Kidney (tissue), 14 donors: ENCODE results near the gene ZNF837. TPM values are rescaled to one million over a fixed set of nuclear protein-coding genes. Genes with fewer than 3 reads are reported as not detected.
A peak's percentile ranks its signal among the peaks of the same experiment; 100 is the strongest.

Source experiments
- DNase-seq, 5 donors: peaks; one replicate each; pipeline ENCODE4 v3.0.0-alpha.2; 2013 to 2020
- FAIRE-seq: peaks from 2 replicates; lab custom pipeline; 2012; peaks lifted over from hg19 to GRCh38; lab: Jason Lieb, UNC
- H3K27ac ChIP-seq, 2 donors: one replicate each; pipeline ENCODE4 v1.7.0; 2013; ENCODE audit warnings: low read depth in 2 of 2, low read length in 2 of 2, inconsistent platforms in 1 of 2
- H3K27me3 ChIP-seq: one replicate; pipeline ENCODE4 v1.7.1; 2013; ENCODE audit warnings: low read length, inconsistent platforms; ENCODE audit not compliant: control insufficient read depth, insufficient read depth
- H3K36me3 ChIP-seq, 3 donors: one replicate each; pipeline versions ENCODE4 v1.7.0 to v1.7.1; 2013; ENCODE audit warnings: low read length in 3 of 3, control low read depth in 1 of 3, inconsistent platforms in 1 of 3; ENCODE audit not compliant: insufficient read depth in 3 of 3, control insufficient read depth in 2 of 3
- H3K4me1 ChIP-seq, 3 donors: one replicate each; pipeline versions ENCODE4 v1.7.0 to v1.7.1; 2013; ENCODE audit warnings: low read length in 3 of 3, inconsistent platforms in 1 of 3, low read depth in 1 of 3; ENCODE audit not compliant: control insufficient read depth in 2 of 3, insufficient read depth in 2 of 3
- H3K4me3 ChIP-seq, 3 donors: one replicate each; pipeline versions ENCODE4 v1.7.0 to v1.8.1; 2013; ENCODE audit warnings: low read length in 3 of 3, control low read depth in 1 of 3, inconsistent platforms in 1 of 3
- H3K9ac ChIP-seq, 3 donors: one replicate each; pipeline versions ENCODE4 v1.7.0 to v1.7.1; 2013; ENCODE audit warnings: low read length in 3 of 3, control low read depth in 1 of 3, inconsistent platforms in 1 of 3
- H3K9me3 ChIP-seq, 3 donors: one replicate each; pipeline versions ENCODE4 v1.7.0 to v1.7.1; 2013; ENCODE audit warnings: low read length in 3 of 3, control low read depth in 1 of 3, inconsistent platforms in 1 of 3; ENCODE audit not compliant: control insufficient read depth in 2 of 3, insufficient read depth in 1 of 3
- CTCF ChIP-seq: IDR thresholded peaks from 3 replicates; pipeline ENCODE4 v1.5.1; 2012; ENCODE audit warnings: mild to moderate bottlenecking, moderate library complexity, borderline replicate concordance; ENCODE audit not compliant: insufficient read depth; ENCODE audit errors: extremely low read depth
- intact Hi-C: fragments of 100-400 bp; cut with DNase I; formaldehyde crosslinking; loops from one replicate; pipeline ENCODE4 v1.11.1; 2022
- polyA plus RNA-seq: library from polyadenylated mRNA; stranded (reverse); fragments of 350-450 nt; fragmentation: Illumina TruSeq; extraction: RNeasy Lipid Tissue Mini Kit (QIAGEN cat#74804); gene quantifications from one replicate; pipeline ENCODE4 v1.2.3, GENCODE V29; 2014; ENCODE audit warnings: low read depth, low replicate concordance; ENCODE audit not compliant: insufficient read depth
- total RNA-seq: library from RNA; stranded (reverse); fragmentation: NEBNext Ultra II Directional; extraction: Animal tissue kit (Norgen Biotek cat#: 25700); gene quantifications from one replicate; pipeline ENCODE4 v1.2.1, GENCODE V29; 2021
- donor health status: control.
- donor health status: control.
- donor health status: control.
- donor health status: control.
- donor health status: control.
- donor health status: DM: yes; HTN: yes; CAD: no.
- donor health status: Normal renal cell carcinoma (clear cell type).

ZNF837 gene
- total and polyA plus RNA-seq, 2 donors from 2014 or later = 3.6 to 5.0 TPM

GRCh38 chr19:58364146-58364545, 16.7 kb downstream of the ZNF837 start:
- Histone ChIP-seq H3K27ac (no peak overlapping the region), H3K9ac (no peak overlapping the region), H3K4me3 (no peak overlapping the region), H3K9me3 (no peaks in the 10 kb centered on the region), H3K4me1 (no peaks in the 10 kb centered on the region), H3K36me3 (no peaks in the 10 kb centered on the region), H3K27me3 (no peaks in the 10 kb centered on the region)
- FAIRE-seq = no peak
- intact Hi-C loops = no loop called here
- no peak for DNase-seq
- TF ChIP-seq CTCF = no peak

- peak within 1 kb of the TSS; percentile 95 to 96 (median 96) for H3K4me3 ChIP-seq
- H3K4me1 ChIP-seq = no peaks in the 10 kb centered on the region
- DNase-seq (peak; percentile 97 to 99 (median 98)), FAIRE-seq (no peak)
- H3K36me3 ChIP-seq = no peaks in the 10 kb centered on the region
- intact Hi-C loops = no loop called here
- H3K27me3 ChIP-seq = no peaks in the 10 kb centered on the region
- peak within 1 kb of the TSS; percentile 87 to 96 for H3K27ac ChIP-seq
- no peaks in the 10 kb centered on the region for H3K9me3 ChIP-seq
- TF ChIP-seq CTCF = peak; percentile 1
- H3K9ac ChIP-seq = peak within 1 kb of the TSS; percentile 83 to 94 (median 92)
These were observed 18.4 kb downstream of the ZNF837 start, which contains the start of gene ZNF497 for GRCh38 chr19:58362272-58362994. Gene ZNF497, minus strand, starts transcription at chr19:58362751. Its CDS starts 5,116 bp downstream, at chr19:58357635.

DNA sequence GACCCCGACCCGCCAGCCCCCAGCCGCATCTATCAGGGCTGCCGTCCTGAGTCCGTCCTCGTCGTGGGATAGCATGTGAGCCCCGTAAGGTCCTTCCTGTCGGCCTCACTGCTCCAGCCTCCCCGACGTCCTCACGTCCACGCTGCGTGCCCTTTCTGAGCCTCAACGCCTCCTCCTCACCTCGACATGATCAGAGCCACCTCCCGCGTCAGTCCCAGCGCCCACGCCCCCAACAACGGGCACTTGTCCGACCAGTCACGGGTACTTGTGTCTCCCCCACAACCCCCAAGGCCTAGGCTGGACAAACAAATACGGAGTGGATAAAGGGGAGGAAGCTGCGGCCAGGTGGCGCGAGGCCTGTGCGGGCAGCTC, 18.9 kb downstream of the ZNF837 start:
- Histone ChIP-seq H3K36me3 (no peaks in the 10 kb centered on the region), H3K9ac (peak overlapping the region; percentile 83 to 94 (median 92)), H3K4me1 (peaks cover 0 to 1% (median 0%) of the 10 kb centered on the region in 3 donors), H3K4me3 (peak overlapping the region; percentile 95 to 96 (median 96)), H3K9me3 (no peaks in the 10 kb centered on the region), H3K27me3 (no peaks in the 10 kb centered on the region), H3K27ac (peak overlapping the region; percentile 87 to 96)
- intact Hi-C loops = no loop called here
- no peak for FAIRE-seq
- TF ChIP-seq CTCF = no peak
- DNase-seq = peak in 4 of 5 donors; percentile 65 to 91 (median 80)
